Stimulated activated CD8-positive, alpha-beta memory T cell treated with anti-CD3 and anti-CD28 coated beads, Interleukin-12 subunit alpha, Interleukin-12 subunit beta, amount 100 ng/mL, for 4 hours (primary cell): ENCODE measurements around the gene S100Z.
"Not testable (repeated sequence)": the region's sequence is repeated elsewhere in the genome, so short reads cannot be mapped to it uniquely, and the experiment has no call there.

Experiments
- DNase-seq: peaks from one replicate; pipeline ENCODE4 v3.0.0-alpha.2; 2020; ENCODE audit warnings: low read depth

Gene S100Z

GRCh38 chr5:76849419-76850291 lies at the start of gene S100Z:
S100Z (plus strand) TSS chr5:76850014; CDS start chr5:76875360, 25,346 bp downstream.
- DNase-seq, result no peak

GRCh38 chr5:76800579-76800978 lies 49.2 kb upstream of the S100Z start:
- no peak for DNase-seq

- no peak for DNase-seq
These were observed 48.5 kb upstream of the S100Z start for GRCh38 chr5:76801159-76801802.

DNA sequence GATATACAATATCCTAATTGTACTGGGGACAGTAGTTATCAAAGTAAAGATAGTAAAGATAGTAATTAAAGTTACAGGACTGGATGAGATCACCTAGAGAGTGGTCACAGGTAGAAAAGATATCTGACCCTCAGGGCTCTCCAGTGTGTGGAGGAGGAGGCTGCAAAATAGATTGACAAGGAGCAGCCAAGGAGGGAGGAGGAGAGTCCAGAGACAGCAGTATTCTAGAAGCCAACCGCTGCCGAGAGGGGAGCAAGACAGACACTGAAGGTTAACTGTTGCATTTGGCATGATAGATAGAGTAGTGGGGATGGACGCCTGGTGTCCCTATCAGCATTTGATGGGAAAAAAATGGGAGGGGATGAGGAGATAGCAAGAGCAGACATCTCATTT lies 48.0 kb upstream of the S100Z start:
- DNase-seq, result no peak

DNA sequence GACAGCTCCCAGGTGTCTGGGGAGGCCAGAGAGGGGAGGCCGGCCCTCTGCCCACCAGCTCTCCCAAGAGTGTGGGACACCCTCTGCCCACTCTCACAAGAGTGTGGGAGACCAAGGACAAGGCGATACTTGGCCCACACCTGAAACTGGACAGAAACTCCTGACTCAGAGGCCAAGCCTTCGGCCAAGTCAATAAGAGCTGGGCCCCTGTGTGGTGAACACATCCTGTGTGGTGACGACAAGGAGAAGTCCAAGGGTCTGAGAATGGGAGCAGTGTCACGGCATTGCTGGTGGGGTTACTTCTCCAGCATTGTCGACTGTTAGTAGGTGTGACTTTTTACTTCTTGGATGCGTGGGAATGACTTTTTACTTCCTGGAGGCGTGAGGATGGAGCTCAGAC lies 45.5 kb upstream of the S100Z start:
- DNase-seq, result no peak

DNA sequence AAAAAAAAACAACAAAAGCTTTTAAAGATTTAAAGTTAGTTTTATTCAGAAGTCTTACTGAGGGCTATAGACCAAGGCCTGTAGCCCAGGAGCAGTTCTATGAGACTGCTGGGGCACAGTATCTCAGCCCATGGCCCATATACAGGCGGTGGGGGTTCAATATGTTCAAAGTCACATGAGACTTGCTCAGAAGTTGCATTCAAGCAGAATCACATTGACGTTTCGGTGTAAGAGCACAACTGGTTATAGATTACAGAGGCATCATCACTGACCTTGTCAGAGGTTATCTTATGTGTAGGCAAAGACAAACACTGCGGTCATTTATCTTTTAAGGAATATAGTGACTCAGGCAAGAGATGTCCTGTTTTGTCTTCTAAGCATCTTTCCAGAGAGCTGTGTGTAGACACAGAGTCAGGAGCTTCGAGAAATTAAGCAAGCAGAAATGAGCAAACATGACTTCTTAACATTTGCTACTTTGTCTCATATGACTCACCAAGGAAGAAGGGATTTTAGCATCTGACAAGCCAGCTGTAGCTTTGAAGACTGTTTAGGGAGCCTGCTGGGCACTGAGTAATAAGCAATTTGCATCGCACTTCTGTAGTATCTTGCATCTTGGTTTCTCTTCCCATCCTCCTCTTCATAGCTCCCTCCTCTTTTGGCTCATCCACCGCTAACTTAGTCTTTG lies 43.9 kb upstream of the S100Z start:
- DNase-seq, result no peak

GRCh38 chr5:76807296-76807695 lies 42.5 kb upstream of the S100Z start:
- DNase-seq, result no peak

DNA sequence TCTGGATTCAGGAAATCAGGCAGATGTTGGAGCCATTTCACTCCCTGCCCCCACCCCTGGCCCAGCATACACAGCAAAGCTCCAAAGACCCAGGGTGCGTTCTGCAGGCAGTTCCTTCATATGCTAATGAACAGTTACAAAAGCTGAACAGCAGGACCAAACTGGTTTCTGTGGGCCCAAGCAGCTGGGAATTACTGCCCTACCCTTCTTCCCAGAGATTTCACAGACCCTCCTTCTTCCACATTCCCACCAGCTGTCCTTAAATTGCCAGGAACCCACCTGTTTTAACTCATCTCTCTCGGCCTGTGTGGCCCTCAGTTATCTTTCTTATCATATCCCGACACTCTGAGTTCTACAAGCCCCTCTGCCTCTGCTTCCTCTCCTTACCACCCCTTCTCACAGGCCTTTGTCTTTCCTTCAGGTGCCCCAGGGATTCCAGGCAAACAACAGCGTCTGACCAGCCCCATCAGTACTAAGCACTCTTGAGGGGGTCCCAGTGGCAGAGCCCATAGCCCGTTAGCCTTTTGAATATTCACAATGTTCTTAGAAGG lies 41.6 kb upstream of the S100Z start:
- DNase-seq, result no peak

DNA sequence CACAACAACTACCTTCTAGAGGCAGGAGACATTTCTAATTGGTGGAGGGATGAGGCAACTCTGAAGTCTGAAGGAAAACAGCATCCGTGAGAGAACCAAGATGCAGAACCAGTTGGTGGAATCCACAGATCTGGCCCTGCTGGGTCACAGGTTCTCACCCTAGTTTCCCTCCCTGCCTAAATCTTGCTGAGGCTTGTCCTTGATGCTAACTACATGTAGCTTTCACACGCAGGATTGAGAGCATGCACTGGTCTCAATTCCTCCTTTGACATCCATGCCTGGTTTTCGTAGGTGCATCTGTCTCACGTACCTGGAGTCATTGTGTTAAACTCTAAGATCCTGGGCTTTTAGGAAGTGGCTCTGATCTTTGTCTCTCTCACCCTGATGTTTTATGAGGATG lies 40.7 kb upstream of the S100Z start:
- no peak for DNase-seq

DNA sequence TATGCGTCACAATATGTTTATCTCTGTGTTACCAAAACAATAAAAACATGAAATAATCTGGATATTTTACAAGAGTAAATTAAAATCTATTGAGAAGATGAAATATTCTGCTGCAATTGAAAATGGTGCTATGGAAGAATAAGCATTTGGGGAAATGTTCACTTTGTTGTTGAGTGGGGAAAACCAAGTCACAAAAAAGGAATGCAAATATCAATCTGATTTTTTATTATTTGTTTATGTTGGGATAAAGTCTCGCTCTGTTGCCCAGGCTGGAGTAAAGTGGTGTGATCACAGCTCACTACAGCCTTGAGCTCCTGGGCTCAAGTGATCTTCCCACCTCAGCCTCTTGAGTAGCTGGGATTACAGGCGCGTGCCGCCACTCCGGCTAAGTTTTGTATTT lies 39.6 kb upstream of the S100Z start:
- no peak for DNase-seq

GRCh38 chr5:76811214-76811613 lies 38.6 kb upstream of the S100Z start:
- DNase-seq, result no peak

DNA sequence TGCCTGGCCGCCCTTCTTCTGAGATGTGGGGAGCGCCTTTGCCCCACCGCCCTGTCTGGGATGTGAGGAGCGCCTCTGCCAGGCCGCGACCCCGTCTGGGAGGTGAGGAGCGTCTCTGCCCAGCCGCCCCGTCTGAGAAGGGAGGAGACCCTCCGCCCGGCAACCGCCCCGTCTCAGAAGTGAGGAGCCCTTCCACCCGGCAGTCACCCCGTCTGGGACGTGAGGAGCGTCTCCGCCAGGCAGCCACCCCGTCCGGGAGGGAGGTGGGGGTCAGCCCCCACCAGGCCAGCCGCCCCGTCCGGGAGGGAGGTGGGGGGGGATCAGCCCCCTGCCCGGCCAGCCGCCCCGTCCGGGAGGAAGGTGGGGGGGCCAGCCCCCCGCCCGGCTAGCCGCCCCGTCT lies 37.6 kb upstream of the S100Z start:
- DNase-seq, result not testable (repeated sequence)

DNA sequence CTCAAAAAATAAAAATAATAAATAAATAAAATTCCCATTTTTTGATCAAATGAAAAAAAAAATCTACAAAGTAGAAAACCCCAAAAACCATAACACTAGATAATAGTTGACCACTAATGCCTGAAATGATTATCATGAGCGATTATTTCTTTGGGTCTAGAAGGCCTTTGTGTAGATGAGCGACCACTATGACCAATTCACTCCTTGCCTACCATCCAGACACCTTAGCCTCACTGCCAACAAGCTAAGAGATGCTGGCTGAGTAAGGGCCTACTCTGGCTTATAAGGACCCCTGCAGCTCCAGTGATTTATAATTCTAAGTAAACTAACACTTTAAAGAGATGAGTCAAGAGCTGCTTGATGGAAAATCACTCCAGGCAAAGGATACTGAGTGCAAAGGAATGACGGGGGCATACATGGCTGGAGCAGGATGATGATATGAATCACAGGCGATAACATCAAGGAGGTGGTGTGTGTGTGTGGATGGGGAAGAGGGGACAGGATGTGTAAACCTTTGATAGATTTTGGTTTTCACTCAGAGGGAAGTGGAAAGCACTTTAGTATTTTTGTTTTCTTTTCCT lies 35.7 kb upstream of the S100Z start:
- DNase-seq, result no peak

- no peak for DNase-seq
These were observed 33.5 kb upstream of the S100Z start for GRCh38 chr5:76816110-76816831.

- DNase-seq, result peak; percentile 28
These were observed 30.7 kb upstream of the S100Z start, which contains the start of gene F2RL1 for GRCh38 chr5:76818844-76819831. F2RL1 (plus strand) TSS chr5:76819030; CDS start chr5:76819183, 153 bp downstream.

DNA sequence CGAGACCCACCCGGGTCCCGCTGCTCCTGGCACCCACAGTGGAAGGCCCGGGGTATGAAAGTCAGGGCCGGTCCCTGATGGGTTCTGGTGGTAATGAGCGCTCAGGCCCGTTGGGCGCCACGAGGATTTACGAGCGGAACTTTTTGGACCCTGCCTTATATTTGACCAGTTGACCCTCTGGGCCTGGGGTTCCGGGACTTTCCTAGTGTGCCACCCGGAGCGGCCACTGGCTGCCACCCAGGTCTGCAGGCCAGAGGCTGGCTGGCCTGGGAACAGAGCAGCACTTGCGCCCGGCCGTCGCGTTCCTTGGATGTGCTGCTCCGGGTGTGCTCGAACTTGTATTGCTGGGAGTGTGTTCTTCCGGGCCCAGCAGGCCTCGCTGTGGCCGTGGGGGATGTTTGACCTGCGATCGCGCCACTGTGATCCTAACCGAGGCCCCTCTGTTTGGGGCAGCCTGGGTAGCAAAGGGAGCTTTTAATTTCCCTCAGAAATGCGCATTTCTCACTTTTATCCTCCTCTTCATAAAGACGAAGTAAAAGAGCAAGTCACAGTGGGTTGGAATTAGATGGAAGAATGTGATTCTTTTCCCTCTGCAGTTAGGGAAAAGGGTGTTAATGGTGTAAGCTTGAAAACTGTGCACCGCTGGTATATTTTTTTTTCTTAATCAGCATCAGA lies 29.8 kb upstream of the S100Z start:
- no peak for DNase-seq

GRCh38 chr5:76820526-76820890 lies 29.3 kb upstream of the S100Z start:
- DNase-seq, result no peak

DNA sequence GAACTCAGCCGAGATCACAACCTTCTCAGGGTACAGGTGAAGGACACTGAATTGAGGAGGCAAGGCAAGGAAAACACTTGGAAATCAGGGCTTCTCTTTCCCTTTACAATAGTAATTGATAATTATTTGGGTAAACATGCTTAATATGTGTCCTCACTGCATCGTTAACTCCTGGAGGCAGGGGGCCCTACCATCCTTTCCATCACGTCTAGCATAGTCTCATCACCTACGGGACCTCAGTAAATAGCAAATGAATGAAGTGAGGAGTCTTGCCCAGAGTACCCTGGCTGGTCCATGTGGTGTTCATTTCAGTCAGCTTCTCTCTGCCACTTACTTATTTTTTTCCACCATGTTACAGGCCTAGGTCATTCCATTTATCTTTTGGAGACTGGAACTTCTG lies 28.7 kb upstream of the S100Z start:
- no peak for DNase-seq

DNA sequence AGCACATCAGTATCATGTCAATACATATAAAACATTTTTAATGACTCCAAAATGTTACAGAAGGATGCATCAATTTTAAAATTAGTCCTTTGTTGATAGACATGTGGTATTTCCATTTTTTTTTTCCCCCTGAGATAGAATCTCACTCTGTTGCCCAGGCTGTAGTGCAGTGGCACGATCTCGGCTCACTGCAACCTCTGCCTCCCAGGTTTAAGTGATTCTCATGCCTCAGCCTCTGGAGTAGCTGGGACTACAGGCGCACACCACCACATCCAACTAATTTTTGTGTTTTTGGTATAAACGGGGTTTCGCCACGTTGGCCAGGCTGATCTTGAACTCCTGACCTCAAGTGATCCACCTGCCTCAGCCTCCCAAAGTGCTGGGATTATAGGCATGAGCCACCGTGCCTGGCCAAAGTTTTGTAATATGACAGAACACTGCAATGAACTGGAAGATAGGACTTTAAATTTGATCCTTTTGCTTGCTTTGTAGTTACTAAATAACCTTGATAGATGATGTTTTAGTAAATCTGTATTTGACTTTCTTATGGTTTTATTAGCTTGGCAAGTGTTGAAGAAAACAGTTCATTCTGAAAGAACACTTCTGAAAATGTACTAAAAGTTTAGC lies 27.6 kb upstream of the S100Z start:
- not testable (repeated sequence) for DNase-seq
